Dedifferentiated amniotic fluid mesenchymal stem cell (primary cell): ENCODE data around the gene SLC49A3.
"Not testable (repeated sequence)": the region's sequence is repeated elsewhere in the genome, so short reads cannot be mapped to it uniquely, and the experiment has no call there.

Experiments used
- DNase-seq: peaks from one replicate; pipeline ENCODE4 v3.0.0-alpha.2; 2016; ENCODE audit errors: extremely low spot score

The SLC49A3 gene

GRCh38 chr4:654503-654845 is 34.5 kb downstream of the SLC49A3 start:
- no peak for DNase-seq

- DNase-seq = no peak
Measured at GRCh38 chr4:653831-654502, 35.0 kb downstream of the SLC49A3 start.

- no peak for DNase-seq
Measured at GRCh38 chr4:653080-653821, 35.7 kb downstream of the SLC49A3 start.

- DNase-seq = no peak
Measured at GRCh38 chr4:651884-652642, 36.9 kb downstream of the SLC49A3 start.

- no peak for DNase-seq
Measured at GRCh38 chr4:650951-651883, 37.7 kb downstream of the SLC49A3 start.

- no peak for DNase-seq
Measured at GRCh38 chr4:650461-650860, 38.5 kb downstream of the SLC49A3 start.

GRCh38 chr4:649751-650310 is 39.1 kb downstream of the SLC49A3 start:
- DNase-seq = no peak

- DNase-seq = no peak
Measured at GRCh38 chr4:649293-649625, 39.7 kb downstream of the SLC49A3 start.

GRCh38 chr4:648579-649292 is 40.2 kb downstream of the SLC49A3 start:
- DNase-seq = no peak

- no peak for DNase-seq
Measured at GRCh38 chr4:647481-647880, 41.5 kb downstream of the SLC49A3 start.

GRCh38 chr4:646460-646859 is 42.5 kb downstream of the SLC49A3 start:
- DNase-seq = no peak

GRCh38 chr4:642366-642765 is 46.6 kb downstream of the SLC49A3 start:
- DNase-seq = not testable (repeated sequence)

- no peak for DNase-seq
Measured at GRCh38 chr4:637536-638280, 51.2 kb downstream of the SLC49A3 start.

- no peak for DNase-seq
Measured at GRCh38 chr4:636628-637159, 52.3 kb downstream of the SLC49A3 start.

- DNase-seq = no peak
Measured at GRCh38 chr4:635851-636627, 52.9 kb downstream of the SLC49A3 start.

GRCh38 chr4:635066-635835 is 53.7 kb downstream of the SLC49A3 start:
- DNase-seq = not testable (repeated sequence)

GRCh38 chr4:634599-634985 is 54.4 kb downstream of the SLC49A3 start:
- no peak for DNase-seq

- no peak for DNase-seq
Measured at GRCh38 chr4:633976-634598, 54.9 kb downstream of the SLC49A3 start.
